A549 (cell line): Measurements from ENCODE around the gene COPS6. TPM values are rescaled to one million over a fixed set of nuclear protein-coding genes. Genes with fewer than 3 reads are reported as not detected.
"Not testable (repeated sequence)": the region's sequence is repeated elsewhere in the genome, so short reads cannot be mapped to it uniquely, and the experiment has no call there.

Experiments used
- ATAC-seq, 2 experiments: fragments of 200-7000 bp in 1 of 2; fragments of >200 bp in 1 of 2; cut with Nextera tagmentation in 1 of 2; cut with Tn5 transposase in 1 of 2; 3 replicates each; pipeline versions ENCODE4 v1.8.0 to v1.9.1; 2018 to 2020; ENCODE audit warnings: mild to moderate bottlenecking in 1 of 2, moderate library complexity in 1 of 2
- CTCF ChIA-PET: fragments of 300-600 bp; sonication (Branson Sonifier 250); formaldehyde crosslinking; extraction: SDS; loops from one replicate; lab custom pipeline; 2021; ENCODE audit warnings: antibody characterized with exemption, inconsistent platforms; lab: Yijun Ruan, JAX
- POLR2A ChIA-PET: fragments of 350-600 bp; formaldehyde crosslinking; extraction: SDS; loops from one replicate; lab custom pipeline; 2021; ENCODE audit warnings: antibody characterized with exemption, inconsistent platforms; lab: Yijun Ruan, JAX
- DNase-seq, 2 experiments: peaks; one replicate each; pipeline versions ENCODE4 v3.0.0 to v3.0.0-alpha.2; 2011 to 2016; ENCODE audit warnings: low read depth in 1 of 2, low spot score in 1 of 2
- FAIRE-seq: peaks from 2 replicates; lab custom pipeline; 2011; peaks lifted over from hg19 to GRCh38; lab: Jason Lieb, UNC
- H3K27ac ChIP-seq, 2 experiments: fragments of >200 bp; sonication (Bioruptor Twin); formaldehyde crosslinking; 3 replicates each; pipeline ENCODE4 v1.5.1; 2016 to 2017
- H3K4me1 ChIP-seq: fragments of >200 bp; sonication (Bioruptor Twin); formaldehyde crosslinking; 3 replicates; pipeline ENCODE4 v1.6.1; 2016
- H3K4me2 ChIP-seq: fragments of >200 bp; sonication (Bioruptor Twin); formaldehyde crosslinking; 3 replicates; pipeline ENCODE4 v1.6.1; 2016
- H3K4me3 ChIP-seq: fragments of >200 bp; sonication (Bioruptor Twin); formaldehyde crosslinking; 3 replicates; pipeline ENCODE4 v1.5.1; 2016
- H3K9me3 ChIP-seq: fragments of >200 bp; sonication (Bioruptor Twin); formaldehyde crosslinking; 3 replicates; pipeline ENCODE4 v1.6.1; 2016
- CEBPB ChIP-seq, 2 experiments: fragments of >200 bp in 1 of 2; sonication (Bioruptor Twin) in 1 of 2; formaldehyde crosslinking in 1 of 2; IDR thresholded peaks; 2 replicates each; pipeline ENCODE4 v1.6.1; 2012 to 2016
- CHD2 ChIP-seq: fragments of 150-350 bp; IDR thresholded peaks from 2 replicates; pipeline ENCODE4 v1.6.1; 2014; ENCODE audit warnings: low read length; ENCODE audit not compliant: partially characterized antibody
- EHF ChIP-seq: fragments of 250-450 bp; sonication (Bioruptor Pico); IDR thresholded peaks from 2 replicates; pipeline ENCODE4 v1.5.0; 2020; ENCODE audit warnings: mild to moderate bottlenecking
- EHMT2 ChIP-seq: fragments of 200-600 bp; sonication (generic); IDR thresholded peaks from 2 replicates; pipeline ENCODE4 v1.6.1; 2016; ENCODE audit warnings: antibody characterized with exemption, low read depth, mild to moderate bottlenecking, moderate library complexity
- FOSB ChIP-seq: fragments of 250-450 bp; sonication (Bioruptor Pico); IDR thresholded peaks from 2 replicates; pipeline ENCODE4 v1.5.0; 2020; ENCODE audit warnings: mild to moderate bottlenecking, moderate library complexity
- FOSL2 ChIP-seq, 2 experiments: fragments of 450-650 bp in 1 of 2; fragments of >200 bp in 1 of 2; sonication (Bioruptor Twin) in 1 of 2; formaldehyde crosslinking; IDR thresholded peaks; 2 replicates each; pipeline versions ENCODE4 v1.5.0 to v1.6.1; 2016 to 2020; ENCODE audit warnings: mild to moderate bottlenecking in 1 of 2, moderate library complexity in 1 of 2
- HEYL ChIP-seq: fragments of 250-450 bp; sonication (Bioruptor Pico); IDR thresholded peaks from 2 replicates; pipeline ENCODE4 v1.8.0; 2021; ENCODE audit warnings: mild to moderate bottlenecking, moderate library complexity
- HOXA7 ChIP-seq: fragments of 250-450 bp; sonication (Bioruptor Pico); IDR thresholded peaks from 2 replicates; pipeline ENCODE4 v1.5.0; 2020; ENCODE audit warnings: mild to moderate bottlenecking, moderate library complexity
- POLR2A ChIP-seq: IDR thresholded peaks from 2 replicates; pipeline ENCODE4 v1.6.1; 2012; ENCODE audit warnings: mild to moderate bottlenecking, low read length
- RAD21 ChIP-seq, 2 experiments: fragments of >200 bp in 1 of 2; sonication (Bioruptor Twin) in 1 of 2; formaldehyde crosslinking in 1 of 2; IDR thresholded peaks in 1 of 2; conservative IDR thresholded peaks in 1 of 2; 2 replicates in 1 of 2; 3 replicates in 1 of 2; pipeline ENCODE4 v1.6.1; 2012 to 2018; ENCODE audit warnings: inconsistent platforms in 1 of 2
- SMC3 ChIP-seq: fragments of >200 bp; sonication (Bioruptor Twin); formaldehyde crosslinking; IDR thresholded peaks from 3 replicates; pipeline ENCODE4 v1.6.1; 2018; ENCODE audit warnings: inconsistent platforms
- TP53 ChIP-seq: fragments of 250-450 bp; sonication (Bioruptor Pico); IDR thresholded peaks from 2 replicates; pipeline ENCODE4 v1.5.0; 2021; ENCODE audit warnings: mild to moderate bottlenecking, moderate library complexity
- ZC3H11A ChIP-seq: fragments of 450-650 bp; IDR thresholded peaks from 2 replicates; pipeline ENCODE4 v1.6.1; 2014; ENCODE audit warnings: antibody characterized with exemption, mild to moderate bottlenecking
- ZNF302 ChIP-seq: fragments of 250-450 bp; sonication (Bioruptor Pico); IDR thresholded peaks from 2 replicates; pipeline ENCODE4 v1.9.0; 2021; ENCODE audit warnings: inconsistent platforms, mild to moderate bottlenecking, moderate library complexity
- ZSCAN20 ChIP-seq: fragments of 250-450 bp; sonication (Bioruptor Pico); IDR thresholded peaks from 2 replicates; pipeline ENCODE4 v1.8.0; 2022; ENCODE audit warnings: mild to moderate bottlenecking, moderate library complexity
- WGBS: methylation state at CpG from one replicate; pipeline ENCODE4 v1.1.6; 2017; ENCODE audit errors: missing lambda C conversion rate; 5-methylcytosine and 5-hydroxymethylcytosine counted together
- polyA plus RNA-seq, 4 experiments: library from polyadenylated mRNA; depleted of rRNA in 3 of 4; stranded (reverse); fragments of >200 nt; fragmentation: RNase III in 1 of 4; extraction: RNeasy Plus Mini Kit Qiagen cat#74134 plus additional on column Dnase treatment in 1 of 4; gene quantifications; 2 replicates in 3 of 4; 3 replicates in 1 of 4; pipeline ENCODE4 v1.2.3, GENCODE V29; 2011 to 2017
- TF ChIP-seq, protein P1 (sequence below): fragments of >200 bp; sonication (Bioruptor Twin); formaldehyde crosslinking; IDR thresholded peaks from 3 replicates; pipeline ENCODE4 v1.5.1; 2016
- TF ChIP-seq, protein P2 (sequence below): fragments of 450-650 bp; IDR thresholded peaks from 2 replicates; pipeline ENCODE4 v1.6.1; 2014; ENCODE audit warnings: antibody characterized with exemption

COPS6 gene
- polyA plus RNA-seq, 2 of the 4 experiments (the other 2 are of a cell fraction) = 192 to 219 TPM

DNA sequence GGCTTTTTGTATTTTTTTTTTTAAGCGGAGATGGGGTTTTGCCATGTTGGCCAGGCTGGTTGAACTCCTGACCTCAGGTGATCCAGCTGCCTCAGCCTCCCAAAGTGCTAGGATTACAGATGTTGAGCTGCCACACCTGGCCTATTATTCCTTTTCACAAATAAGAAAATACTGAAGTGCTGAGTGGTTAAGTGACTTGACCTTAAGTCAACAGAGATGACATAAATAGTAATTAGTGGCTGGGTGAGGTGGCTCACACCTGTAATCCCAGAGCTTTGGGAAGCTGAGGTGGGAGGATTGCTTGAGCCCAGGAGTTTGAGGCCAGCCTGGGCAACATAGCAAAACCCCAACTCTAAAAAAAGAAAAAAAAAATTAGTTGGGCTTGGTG is 41.4 kb downstream of the COPS6 start:
- 75% methylated on average over 1 of the region's 1 CpG for WGBS
- not testable (repeated sequence) for H3K27ac ChIP-seq
- POLR2A ChIA-PET = interaction anchor here (3.4 kb wide), 1 partner anchor 29 kb away, joined by 8 read pairs; the partner anchor contains the start of genes AP4M1 and MCM7

DNA sequence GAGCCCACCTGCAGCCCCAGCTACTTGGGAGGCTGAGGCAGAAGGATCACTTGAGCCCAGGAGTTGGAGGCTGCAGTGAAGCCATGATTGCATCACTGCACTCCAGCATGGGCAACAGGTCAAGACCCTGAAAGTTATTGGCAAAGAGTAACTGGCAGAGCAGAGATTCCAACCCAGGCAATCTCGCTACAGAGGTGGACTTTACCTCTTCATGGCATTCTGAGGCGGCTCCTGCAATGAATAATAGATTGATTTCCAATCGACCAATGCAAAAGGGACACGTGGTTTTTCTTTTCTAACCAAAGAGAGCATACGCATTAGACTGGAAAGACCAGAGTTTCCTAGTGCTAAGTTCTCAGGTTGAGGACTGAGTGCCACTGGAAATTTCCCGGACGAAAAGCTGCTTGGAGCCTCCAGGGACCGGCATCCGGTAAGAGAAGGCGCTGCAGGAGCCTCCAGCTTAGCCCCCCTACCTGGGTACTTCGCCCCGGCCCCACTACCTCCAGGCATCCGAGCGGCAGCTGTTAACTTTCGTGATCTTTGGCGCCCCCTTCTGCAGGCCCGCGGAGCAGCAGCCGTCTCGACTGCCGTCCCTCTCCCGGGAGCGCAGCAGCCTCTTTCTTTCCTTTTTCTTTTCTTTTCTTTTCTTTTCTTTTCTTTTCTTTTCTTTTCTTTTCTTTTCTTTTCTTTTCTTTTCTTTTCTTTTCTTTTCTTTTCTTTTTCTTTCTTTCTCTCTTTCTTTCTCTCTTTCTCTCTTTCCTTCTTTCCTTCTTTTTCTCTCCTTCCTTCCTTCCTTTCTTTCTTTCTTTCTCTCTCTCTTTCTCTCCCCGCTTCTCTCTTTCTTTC is 42.1 kb downstream of the COPS6 start:
- 0 out of 4 replicates have a peak, but pooled peaks of 1 of the 2 experiments have one; percentile 43 for TF ChIP-seq CEBPB (IDR thresholded peaks at IDR 0.05)
- TF ChIP-seq, protein P1, sequence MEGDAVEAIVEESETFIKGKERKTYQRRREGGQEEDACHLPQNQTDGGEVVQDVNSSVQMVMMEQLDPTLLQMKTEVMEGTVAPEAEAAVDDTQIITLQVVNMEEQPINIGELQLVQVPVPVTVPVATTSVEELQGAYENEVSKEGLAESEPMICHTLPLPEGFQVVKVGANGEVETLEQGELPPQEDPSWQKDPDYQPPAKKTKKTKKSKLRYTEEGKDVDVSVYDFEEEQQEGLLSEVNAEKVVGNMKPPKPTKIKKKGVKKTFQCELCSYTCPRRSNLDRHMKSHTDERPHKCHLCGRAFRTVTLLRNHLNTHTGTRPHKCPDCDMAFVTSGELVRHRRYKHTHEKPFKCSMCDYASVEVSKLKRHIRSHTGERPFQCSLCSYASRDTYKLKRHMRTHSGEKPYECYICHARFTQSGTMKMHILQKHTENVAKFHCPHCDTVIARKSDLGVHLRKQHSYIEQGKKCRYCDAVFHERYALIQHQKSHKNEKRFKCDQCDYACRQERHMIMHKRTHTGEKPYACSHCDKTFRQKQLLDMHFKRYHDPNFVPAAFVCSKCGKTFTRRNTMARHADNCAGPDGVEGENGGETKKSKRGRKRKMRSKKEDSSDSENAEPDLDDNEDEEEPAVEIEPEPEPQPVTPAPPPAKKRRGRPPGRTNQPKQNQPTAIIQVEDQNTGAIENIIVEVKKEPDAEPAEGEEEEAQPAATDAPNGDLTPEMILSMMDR = peak; percentile 80
- TF ChIP-seq ZC3H11A = no peak
- TF ChIP-seq CHD2 = no peak
- no peak for TF ChIP-seq ZSCAN20 (CRISPR knock-in tag)
- TF ChIP-seq HEYL (CRISPR knock-in tag) = no peak
- peak; percentile 39 for TF ChIP-seq SMC3
- peak; percentile 71 to 72 for TF ChIP-seq RAD21 (conservative IDR thresholded peaks at IDR 0.05 in 1 of 2, IDR thresholded peaks at IDR 0.05 in 1 of 2)
- TF ChIP-seq, protein P2, sequence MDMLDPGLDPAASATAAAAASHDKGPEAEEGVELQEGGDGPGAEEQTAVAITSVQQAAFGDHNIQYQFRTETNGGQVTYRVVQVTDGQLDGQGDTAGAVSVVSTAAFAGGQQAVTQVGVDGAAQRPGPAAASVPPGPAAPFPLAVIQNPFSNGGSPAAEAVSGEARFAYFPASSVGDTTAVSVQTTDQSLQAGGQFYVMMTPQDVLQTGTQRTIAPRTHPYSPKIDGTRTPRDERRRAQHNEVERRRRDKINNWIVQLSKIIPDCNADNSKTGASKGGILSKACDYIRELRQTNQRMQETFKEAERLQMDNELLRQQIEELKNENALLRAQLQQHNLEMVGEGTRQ = 0 out of 2 replicates have a peak, but pooled peaks have one; percentile 17
- no peak for TF ChIP-seq FOSB (CRISPR knock-in tag)
- Histone ChIP-seq H3K4me1 (peaks cover 15% of the 10 kb centered on the region), H3K27ac (peak overlapping the region in 1 of 2 experiments; percentile 63; a peak in 4 of 6 replicates), H3K9me3 (no peaks in the 10 kb centered on the region), H3K4me3 (no peak overlapping the region), H3K4me2 (peak overlapping the region; percentile 68)
- peak; percentile 28 to 41; a peak in 3 of 6 replicates for ATAC-seq
- FAIRE-seq = no peak
- CTCF ChIA-PET = interaction anchor here (0.5 to 13.2 kb wide), 27 partner anchors 9 to 1219 kb away, joined by 3 to 245 read pairs (median 3); partner anchors contain the start of genes AP4M1, CNPY4, LAMTOR4 and MCM7
- 11% methylated on average over 24 of the region's 24 CpGs for WGBS
- POLR2A ChIA-PET = interaction anchor here (0.7 to 3.4 kb wide), 3 partner anchors 18 to 656 kb away, joined by 3 to 8 read pairs (median 4); partner anchors contain the start of genes AP4M1, LAMTOR4 and MCM7
- DNase-seq = peak; percentile 63 to 74

More for the DNA sequence above, 41.4 kb downstream of the COPS6 start:
- H3K4me3 ChIP-seq, H3K9me3 ChIP-seq, DNase-seq, FAIRE-seq, ATAC-seq, H3K4me2 ChIP-seq: not testable (repeated sequence)
- peaks cover 21% of the 10 kb centered on the region for H3K4me1 ChIP-seq
- CTCF ChIA-PET = interaction anchor here (0.6 to 13.2 kb wide), 19 partner anchors 8 to 1218 kb away, joined by 3 to 245 read pairs (median 4); partner anchors contain the start of genes AP4M1, CNPY4, LAMTOR4 and MCM7

DNA sequence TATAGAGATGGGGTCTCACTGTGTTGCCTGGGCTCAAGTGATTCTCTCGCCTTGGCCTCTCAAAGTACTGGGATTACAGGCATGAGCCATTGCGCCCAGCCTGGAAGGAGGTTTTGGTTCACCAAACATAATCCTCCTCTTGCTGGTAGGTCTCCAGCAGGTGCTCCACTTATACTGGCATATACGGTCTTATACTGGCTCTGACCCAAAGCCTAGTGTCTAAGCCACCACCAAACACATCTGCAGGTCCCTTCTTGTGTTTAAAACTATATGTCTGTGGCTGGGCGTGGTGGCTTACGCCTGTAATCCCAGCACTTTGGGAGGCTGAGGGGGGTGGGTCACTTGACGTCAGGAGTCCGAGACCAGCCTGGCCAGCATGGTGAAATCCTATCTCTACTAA is 43.4 kb downstream of the COPS6 start:
- ChIA-PET CTCF (interaction anchor here (0.6 to 13.2 kb wide), 36 partner anchors 10 to 318 kb away, joined by 3 to 245 read pairs (median 8); partner anchors contain the start of genes AP4M1, CNPY4, GPC2 and LAMTOR4), POLR2A (interaction anchor here (0.8 to 2.1 kb wide), 2 partner anchors 16 to 37 kb away, joined by 3 to 16 read pairs; partner anchors contain the start of gene LAMTOR4)
- peaks cover 14% of the 10 kb centered on the region; the same call in 1 of the 3 replicates for H3K4me1 ChIP-seq
- FAIRE-seq (no peak), ATAC-seq (peak in 1 of 2 experiments; percentile 1; a peak in 1 of 6 replicates), DNase-seq (no peak)
- TF ChIP-seq EHMT2 (no peak), POLR2A (no peak), EHF (no peak), CHD2 (no peak), TP53 (no peak), FOSL2 (IDR thresholded peaks at IDR 0.05) (no peak), FOSL2 (CRISPR knock-in tag; IDR thresholded peaks at IDR 0.05) (no peak), ZNF302 (no peak), HOXA7 (CRISPR knock-in tag) (no peak)
- TF ChIP-seq, protein P2 = no peak
- 49% methylated on average over 7 of the region's 7 CpGs for WGBS
- no peak overlapping the region for H3K27ac ChIP-seq
- peak overlapping the region; percentile 28; the same call in 2 of the 3 replicates for H3K4me2 ChIP-seq
- no peak overlapping the region for H3K4me3 ChIP-seq
- H3K9me3 ChIP-seq = no peaks in the 10 kb centered on the region
